GM21723 (cell line): Measurements from ENCODE around the gene GPC1.

Experiments
- ATAC-seq: cut with Tn5 transposase; IDR thresholded peaks from one replicate; pipeline ENCODE4 v1.9.1; 2021; ENCODE audit warnings: mild to moderate bottlenecking, moderate library complexity; ENCODE audit not compliant: unreplicated experiment

The GPC1 gene

DNA sequence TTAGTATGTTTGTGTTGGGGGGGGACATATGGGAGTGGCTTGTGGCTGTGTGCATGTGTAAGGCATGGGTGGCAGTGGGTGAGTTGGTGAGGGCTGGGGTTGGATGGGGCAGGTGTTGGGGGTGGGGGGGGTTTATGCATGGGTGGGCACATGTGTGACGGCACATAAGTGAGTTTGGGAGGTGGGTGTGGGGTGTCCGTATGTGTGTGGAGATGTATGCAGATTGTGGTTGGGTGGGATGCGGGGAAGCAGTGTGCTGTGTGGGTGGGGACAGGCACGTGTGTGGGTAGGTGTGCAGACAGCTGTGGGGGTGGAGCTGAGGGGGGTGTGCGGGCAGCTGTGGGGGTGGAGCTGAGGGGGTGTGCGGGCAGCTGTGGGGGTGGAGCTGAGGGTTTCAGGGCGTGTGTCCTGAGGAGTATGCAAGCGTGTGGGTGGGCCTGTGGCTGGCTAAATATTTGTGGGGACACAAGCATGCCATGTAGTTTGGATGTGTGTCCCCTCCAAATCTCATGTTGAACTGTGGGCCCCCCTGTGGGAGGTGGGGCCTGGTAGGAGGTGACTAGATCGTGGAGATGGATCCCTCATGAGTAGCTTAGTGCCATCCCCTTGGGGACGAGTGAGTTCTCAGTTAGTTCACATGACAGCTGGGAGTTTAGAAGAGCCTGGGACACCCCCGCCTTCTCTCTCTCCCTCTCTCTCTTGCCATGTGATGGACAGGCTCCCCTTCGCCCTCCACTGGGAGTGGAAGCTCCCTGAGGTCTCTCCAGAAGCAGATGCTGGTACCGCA, 62.9 kb downstream of the GPC1 start:
- no peak for ATAC-seq

DNA sequence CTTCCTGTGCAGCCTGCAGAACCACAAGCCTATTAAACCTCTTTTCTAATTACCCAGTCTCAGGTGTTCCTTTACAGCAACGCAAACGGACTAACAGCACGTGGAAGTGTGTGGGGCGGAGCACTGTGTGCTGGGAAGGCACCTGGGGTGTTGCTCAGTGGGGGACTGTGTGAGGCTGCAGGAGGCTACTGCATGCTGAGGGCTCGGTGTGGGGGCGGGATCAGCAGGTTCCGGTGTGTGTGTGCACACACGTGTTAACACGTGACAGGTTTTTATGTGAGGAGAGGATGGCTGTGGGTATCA, 63.4 kb downstream of the GPC1 start:
- ATAC-seq, result no peak

DNA sequence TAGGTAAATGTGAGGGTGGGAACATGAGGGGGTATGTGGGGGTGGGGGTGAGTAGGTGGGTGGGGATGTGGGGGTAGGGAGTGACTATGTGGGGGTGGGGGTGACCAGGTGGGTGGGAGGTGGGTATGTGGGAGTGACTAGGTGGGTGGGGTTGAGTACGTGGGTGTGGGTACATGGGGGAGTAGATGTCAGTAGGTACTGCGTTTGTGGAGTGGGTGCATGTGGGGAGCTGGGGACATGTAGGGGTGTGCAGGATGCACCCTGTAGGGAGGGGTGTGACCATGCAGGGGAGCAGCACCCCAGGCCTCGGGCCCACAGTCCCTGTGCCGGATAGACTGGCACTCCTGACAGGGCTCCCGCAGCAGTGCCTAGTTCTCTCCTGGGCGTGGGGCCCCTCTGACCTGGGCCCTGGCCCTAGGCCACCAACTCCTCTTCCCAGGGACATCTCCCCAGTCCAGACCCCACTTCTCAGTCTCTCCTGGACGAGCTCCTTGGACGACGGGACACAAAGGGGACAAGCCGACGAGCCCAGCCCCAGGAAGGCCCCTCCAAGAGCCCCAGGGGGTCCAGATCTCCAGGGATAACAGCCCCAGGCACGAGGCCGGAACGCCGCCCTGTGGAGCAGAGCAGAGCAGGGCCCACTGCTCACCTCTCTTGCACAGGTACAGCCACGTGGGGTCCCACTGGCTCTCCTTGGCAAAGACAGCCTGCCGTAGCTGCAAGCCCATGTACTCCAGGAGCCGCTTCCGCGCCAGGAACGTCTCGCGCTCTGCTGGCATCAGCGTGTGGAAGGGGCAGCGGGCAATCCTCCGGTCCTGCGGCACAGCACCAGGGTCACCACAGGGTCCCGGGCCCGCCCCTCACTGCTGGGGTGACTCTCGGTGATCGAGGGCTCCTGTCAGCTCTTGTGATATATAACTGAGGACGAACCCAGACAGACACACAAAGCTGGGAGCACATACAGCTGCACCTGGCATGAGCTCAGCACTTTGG, 64.1 kb downstream of the GPC1 start:
- ATAC-seq, result no peak

DNA sequence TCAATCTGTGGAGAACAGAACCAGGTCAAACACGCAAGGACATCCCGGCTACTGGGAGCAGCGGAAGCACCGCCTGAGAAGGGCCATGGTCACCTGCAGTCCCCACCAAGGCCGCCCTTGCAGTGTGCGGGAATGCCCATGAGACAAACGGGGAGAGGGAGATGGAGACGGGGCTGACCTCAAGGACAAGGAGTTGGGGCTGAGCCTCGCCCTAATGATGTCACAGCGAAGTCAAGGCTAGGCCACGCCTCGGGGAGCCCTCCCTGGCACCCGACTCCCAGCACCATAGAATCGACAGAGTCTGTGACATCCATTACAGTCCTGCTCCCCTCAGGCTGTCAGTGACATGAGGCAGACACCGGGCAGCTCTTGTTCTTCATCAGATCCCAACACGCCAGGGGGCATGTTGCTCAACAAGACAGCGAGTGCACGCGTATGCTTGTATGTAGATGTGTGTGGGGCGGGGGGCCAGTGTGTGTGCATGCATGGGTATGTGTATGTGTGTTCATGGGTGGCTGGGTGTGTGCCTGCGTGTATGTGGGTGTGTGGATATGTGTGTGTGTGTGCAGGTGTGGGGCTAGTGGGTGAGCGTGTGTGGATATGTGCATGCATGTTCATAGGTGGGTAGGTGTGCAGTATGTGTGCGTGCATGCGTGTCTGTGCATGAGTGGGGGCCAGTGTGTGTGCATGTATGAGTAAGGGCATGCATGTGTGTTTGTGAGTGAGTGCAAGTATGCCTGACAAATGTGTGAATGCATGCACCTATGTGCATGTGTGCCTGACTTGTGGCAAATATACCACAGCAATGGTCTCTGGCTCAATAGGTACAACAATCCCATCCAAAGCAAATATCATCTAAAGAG, 65.3 kb downstream of the GPC1 start:
- ATAC-seq, result no peak

DNA sequence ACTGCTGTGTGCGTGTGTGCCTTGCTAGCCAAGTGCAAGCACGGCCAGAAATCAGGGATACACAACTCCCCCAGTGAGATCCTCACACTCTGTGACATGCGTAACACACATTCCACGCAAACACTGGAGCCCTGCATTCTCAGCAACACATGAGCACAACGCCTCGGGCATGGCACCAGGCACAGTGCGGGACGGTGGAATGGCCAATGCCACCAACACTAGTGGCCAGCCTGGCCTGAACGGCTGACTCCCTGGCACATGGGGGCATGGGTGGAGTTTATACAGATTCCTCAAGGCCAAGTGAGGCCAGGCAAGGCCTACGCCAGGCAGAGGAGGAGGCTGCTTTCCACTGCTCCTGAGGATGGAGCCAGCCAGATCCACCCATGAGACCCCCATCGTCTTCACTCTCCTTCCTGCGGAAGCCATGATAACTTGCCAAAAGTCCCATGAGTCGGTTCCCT, 66.1 kb downstream of the GPC1 start:
- no peak for ATAC-seq

DNA sequence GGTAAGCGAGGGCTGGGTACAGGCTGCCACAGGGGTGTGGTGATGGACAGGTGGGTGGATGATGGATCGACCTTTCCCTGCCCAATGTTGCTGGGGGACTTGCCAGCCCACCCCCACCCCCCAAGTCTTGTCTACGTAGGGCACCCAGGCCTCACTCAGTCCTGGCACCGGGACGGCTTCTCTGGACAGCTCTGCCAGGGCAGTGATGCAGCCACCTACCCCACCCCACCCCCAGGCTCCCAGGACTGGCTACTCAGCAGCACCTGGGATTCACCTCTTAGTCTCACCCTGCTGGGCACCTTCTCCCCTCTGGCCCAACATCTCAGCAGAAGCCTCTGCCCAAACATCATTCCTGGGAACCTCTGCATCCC, 66.6 kb downstream of the GPC1 start:
- ATAC-seq, result no peak

DNA sequence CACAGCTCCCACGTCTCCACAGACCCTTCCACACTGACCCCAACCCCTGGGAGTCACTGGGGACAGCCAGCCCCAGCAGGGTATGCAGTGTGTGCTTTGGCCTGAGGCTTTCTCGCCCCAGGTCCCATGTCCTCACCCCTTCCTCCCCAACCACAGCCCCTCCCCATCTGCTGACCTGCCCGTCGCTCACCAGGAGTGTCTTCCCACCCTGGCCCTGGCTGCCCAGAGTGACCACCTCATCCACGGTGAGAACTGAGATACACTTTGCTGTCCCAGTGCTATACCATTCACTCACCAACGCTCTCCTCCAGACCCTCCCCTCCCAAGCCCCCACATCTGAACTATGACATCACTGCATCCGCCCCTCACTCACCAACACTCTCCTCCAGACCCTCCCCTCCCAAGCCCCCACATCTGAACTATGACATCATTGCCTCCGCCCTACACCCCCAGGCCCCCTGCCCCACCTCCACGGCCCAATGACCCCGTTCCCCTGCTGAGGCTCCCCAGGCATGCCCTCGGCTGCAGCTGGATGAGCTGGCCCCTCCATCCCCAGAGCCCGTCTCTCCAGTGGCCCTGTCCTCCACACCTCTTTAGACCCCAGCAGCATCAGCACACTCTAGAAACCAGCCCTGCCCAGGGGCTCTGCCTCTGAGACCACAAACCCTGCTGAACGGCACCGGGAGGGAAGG, 67.1 kb downstream of the GPC1 start:
- no peak for ATAC-seq

DNA sequence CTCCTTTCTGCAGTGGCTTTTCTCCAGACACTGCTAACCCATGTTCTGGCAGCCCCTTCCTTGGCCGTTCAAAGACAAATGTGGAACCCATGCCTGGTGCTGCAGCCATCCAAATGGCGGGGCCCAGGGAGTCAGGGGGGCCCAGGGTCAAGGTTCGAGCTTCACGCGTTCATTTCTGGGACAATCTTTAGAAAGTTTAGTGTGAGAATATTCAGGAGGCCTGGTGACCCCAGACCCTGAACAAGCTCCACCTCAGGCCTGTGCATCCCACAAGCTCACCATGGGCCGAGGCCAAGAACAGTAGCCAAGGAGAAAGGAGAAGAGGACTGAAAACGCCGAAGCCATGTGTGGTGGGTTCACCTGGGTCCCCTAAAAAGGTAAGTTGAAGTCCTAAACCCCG, 67.9 kb downstream of the GPC1 start:
- no peak for ATAC-seq

DNA sequence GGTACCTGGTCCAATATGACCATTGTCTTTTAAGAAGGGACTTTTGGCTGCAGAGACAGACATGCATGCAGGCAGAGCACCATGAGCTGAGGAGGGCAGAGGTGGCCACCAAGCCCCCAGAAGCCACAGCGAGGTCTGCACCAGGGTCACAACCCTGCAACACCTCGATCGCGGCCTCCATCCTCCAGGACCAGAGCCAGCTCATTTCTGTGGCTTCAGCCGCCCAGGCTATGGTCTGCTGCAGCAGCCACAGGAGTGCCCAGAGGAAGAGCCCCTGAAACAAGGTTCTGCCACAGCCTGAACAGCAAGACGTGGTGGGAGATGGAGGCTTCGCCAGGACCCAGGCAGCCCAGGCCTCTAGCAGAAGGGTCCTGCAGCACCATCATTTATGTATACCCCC, 68.4 kb downstream of the GPC1 start:
- no peak for ATAC-seq

DNA sequence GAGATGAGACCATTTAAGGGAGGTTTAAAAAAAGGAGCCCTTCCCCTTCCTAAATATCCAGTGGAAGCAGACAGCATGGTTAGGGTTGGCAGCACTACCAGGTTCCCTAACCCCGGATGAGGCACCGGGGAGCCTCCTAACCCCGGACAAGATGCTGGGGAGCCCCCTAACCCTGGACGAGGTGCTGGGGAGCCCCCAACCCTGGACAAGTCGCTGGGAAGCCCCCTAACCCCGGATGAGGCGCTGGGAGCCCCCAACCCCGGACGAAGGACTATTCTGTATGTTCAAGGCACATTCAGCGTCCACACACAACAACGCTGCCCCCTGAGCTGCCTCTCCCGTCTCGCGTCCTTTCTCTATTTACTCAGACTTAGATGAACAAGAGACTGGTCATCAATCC, 70.4 kb downstream of the GPC1 start:
- no peak for ATAC-seq

DNA sequence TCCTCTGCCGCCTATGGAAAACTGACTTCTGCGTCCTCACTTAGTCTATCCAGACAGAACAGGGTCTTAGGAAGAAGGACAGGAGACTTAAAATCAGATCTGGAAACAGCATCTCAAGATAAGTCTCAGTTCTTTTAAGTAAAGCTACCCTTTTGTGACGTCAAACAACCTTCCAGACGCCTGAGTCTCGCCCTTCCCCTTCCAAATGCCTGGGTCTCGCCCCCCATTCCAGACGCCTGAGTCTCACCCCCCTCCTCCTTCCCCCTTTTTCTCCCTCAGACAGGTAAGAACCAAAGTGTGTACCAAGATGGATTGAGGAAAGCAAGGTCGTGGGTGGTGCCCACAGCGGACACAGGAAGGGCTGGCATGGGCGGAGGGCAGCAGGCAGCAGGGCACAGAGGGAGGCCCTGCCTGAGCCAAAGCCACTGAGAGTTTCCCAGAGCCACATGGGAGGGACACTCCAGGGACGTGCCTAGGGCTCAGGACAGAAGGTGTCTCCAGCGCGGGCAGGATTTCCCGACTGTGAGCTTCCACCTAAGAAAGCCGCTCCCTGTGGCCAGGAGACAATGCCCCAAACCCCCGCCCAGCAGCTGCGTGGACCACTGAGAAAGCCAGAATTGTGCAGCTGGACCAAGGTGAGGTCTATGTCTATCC, 71.1 kb downstream of the GPC1 start:
- no peak for ATAC-seq

DNA sequence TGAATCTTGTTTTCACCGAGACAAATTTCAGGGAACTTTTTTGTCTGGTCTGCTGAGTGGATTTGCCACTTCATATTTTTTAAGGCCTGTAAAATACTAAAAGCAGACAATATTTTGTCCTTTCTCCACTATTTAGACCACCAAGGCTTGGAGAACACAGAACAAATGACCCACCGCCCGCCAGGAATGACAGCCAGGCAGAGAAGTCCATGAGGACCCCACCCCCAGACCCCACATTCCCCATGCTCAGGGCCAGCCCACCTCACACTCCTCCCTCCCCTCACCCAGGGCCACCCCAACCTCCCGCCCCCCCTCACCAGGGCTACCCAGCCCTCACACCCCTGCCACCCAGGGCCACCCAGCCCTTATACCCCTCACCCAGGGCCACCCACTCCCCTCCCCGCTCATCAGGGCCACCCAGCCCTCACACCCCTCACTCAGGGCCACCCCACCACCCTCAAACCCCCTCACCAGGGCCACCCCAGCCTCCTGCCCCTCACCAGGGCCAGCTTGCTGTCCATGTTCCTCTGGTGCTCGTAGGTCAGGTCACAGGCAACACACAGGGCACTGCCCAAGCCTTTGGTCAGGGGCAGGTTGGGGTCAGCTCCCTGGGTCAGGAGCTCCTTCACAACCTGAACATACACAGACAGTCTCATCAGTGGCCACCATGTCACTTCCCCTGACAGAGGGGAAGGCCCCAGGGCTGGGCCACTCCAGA, 71.8 kb downstream of the GPC1 start:
- ATAC-seq, result no peak

DNA sequence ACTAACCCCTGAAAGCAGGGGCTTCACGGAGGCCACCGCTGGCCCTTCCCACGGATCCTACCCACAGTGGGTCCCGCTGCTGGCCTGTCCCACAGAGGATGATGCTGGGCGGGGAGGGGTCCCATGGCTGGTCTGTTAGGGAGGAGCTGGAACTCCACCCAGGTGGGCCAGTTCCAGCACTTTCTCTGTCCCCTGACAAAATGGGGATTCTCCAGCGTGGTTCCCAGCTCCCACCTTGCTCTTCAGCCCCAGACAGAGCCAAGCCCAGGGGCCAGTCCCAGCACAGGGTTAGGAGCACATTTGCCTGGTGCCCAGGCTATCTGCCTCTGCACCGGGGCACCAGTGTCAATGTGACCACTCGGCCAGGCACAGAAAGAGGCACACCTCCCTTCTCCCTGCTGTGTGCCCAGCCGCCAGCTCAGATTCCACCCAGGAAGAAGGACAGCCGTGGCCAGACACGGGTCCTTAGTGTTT, 72.4 kb downstream of the GPC1 start:
- no peak for ATAC-seq

DNA sequence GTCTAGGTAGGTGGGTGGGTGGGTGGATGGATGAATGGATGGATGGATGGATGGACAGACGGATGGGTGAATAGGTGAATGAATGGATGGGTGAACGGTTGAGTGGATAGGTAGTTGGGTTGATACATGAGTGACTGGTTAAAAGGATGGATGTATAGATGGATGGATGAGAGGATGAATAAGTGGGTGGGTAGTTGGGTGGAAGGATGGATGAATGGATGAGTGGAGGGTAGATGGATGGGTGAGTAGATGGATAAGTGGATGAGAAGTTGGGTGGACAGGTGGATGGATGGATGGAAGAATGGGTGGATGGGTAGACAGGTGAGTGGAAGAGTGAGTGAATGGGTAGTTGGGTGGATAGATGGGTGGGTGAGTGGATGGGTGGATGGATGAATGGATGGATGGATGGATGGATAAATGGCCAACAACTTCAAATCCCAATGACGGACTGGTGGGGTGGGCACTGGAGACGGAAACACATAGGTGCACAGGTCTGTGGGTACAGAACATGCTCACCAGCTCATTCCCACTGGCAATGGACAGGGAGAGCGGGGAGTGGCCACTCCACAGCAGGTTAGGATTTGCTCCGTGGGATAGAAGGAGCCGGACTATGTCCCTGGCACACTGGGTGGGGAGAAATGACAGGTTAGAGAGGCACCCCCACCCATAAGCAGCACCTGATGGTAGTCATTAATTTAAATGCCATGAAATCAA, 73.5 kb downstream of the GPC1 start:
- ATAC-seq, result no peak

DNA sequence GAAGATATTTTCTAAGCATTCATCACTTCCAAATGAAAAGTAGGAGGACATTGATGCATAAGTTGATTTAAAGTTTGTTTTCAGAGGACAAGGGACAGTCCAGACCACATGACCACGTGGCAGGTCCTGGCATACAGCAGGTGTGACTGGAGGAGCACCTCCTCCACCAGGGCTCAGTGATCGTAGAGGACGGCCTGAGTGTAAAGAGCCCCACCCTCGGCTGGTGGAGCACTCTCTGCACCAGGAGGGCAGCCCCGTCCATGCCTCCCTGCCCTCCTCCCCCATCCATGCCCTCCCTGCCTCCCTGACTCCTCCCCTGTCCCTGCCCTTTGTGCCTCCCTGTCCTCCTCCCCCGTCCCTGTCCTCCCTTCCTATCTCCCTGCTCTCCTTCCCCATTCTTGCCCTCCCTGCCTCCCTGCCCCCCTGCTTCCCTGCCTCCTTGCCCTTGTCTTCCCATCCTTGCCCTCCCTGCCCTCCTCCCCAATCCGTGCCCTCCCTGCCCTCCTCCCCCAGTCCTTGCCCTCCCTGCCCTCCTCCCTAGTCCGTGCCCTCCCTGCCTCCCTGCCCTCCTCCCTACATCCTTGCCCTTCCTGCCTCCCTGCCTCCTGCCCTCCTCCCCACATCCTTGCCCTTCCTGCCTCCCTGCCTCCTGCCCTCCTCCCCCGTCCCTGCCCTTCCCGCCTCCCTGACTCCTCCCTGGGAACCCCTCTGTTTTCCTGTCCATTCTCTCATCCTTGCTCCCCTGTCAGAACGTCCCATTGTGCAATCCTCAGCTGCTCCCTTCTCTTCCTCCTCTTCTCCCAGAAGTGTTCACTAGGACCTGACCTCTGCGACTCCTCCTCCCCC, 74.4 kb downstream of the GPC1 start:
- no peak for ATAC-seq

DNA sequence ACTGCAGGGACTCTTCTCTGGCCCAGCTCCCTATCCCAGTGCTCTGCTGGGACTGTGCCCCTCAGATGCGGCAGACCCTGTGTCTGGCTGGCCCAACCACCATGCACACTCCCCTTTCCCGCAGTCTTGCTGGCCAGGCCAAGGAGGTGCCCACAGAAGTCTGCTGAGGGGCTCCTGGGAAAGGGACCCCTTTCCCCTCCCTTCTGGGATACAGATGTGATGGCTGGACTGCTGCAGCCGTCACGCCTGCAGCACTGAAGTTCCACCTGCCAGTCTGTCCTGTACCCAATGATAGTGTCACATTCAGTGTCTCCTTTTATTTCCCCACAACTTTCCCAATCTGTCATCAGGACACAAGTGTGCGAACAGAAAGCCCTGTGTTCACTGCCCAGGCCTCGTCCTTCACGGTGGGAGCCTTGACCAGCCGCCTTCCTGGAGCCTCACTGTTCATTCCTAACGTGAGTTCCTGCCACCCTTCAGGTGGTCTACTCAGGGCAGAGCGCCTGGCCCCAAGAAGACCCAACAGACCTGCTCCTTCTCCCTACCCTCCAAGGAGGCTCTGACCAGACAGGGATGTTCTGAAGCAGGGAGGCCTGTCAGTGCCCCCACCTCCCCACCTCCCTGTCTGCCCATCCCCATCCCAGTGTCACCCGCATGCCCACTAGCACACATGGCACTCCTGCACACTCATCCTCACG, 75.2 kb downstream of the GPC1 start:
- ATAC-seq, result no peak
